SU-DHL-6 (cell line): ENCODE results near the gene RPS27L.

ENCODE experiments used
- H2AFZ ChIP-seq: fragments of 200-600 bp; sonication (generic); 2 replicates; pipeline ENCODE4 v1.6.1; 2014; ENCODE audit warnings: low read depth, mild to moderate bottlenecking, moderate library complexity, mixed read lengths, antibody characterized with exemption, low read length; ENCODE audit not compliant: severe bottlenecking
- H3F3A ChIP-seq: fragments of 200-600 bp; shearing (Covaris generic); 2 replicates; pipeline ENCODE4 v1.6.0; 2016; ENCODE audit warnings: antibody characterized with exemption, mild to moderate bottlenecking; ENCODE audit not compliant: insufficient read depth
- H3K27ac ChIP-seq: fragments of 200-600 bp; sonication (generic); 2 replicates; pipeline ENCODE4 v1.5.1; 2016; ENCODE audit warnings: low read depth, mild to moderate bottlenecking, low read length, moderate library complexity, mixed read lengths
- H3K27me3 ChIP-seq: fragments of 200-600 bp; sonication (generic), shearing (Covaris generic); 2 replicates; pipeline ENCODE4 v1.6.0; 2014; ENCODE audit warnings: mild to moderate bottlenecking, low read length
- H3K36me3 ChIP-seq: fragments of 200-600 bp; sonication (generic); 2 replicates; pipeline ENCODE4 v1.6.1; 2014; ENCODE audit warnings: mild to moderate bottlenecking, low read length, mixed read lengths
- H3K4me2 ChIP-seq: fragments of 300-600, 200-600 bp; shearing (Covaris generic), sonication (generic); 2 replicates; pipeline ENCODE4 v1.6.0; 2014; ENCODE audit warnings: low read length, low read depth, mild to moderate bottlenecking; ENCODE audit not compliant: poor library complexity, severe bottlenecking
- H3K4me3 ChIP-seq: fragments of 200-600 bp; sonication (generic); 2 replicates; pipeline ENCODE4 v1.5.1; 2014; ENCODE audit warnings: antibody characterized with exemption, low read length, mild to moderate bottlenecking, mixed read lengths; ENCODE audit not compliant: insufficient read depth, poor library complexity, severe bottlenecking
- H3K79me2 ChIP-seq: fragments of 200-600 bp; sonication (generic); 2 replicates; pipeline ENCODE4 v1.6.1; 2014; ENCODE audit warnings: mild to moderate bottlenecking, low read length, moderate library complexity; ENCODE audit not compliant: insufficient read depth
- H3K9ac ChIP-seq: fragments of 200-600 bp; sonication (generic); 2 replicates; pipeline ENCODE4 v1.7.0; 2014; ENCODE audit warnings: mild to moderate bottlenecking, low read length
- H3K9me2 ChIP-seq: fragments of 200-600 bp; sonication (generic); replicated peaks from 2 replicates; pipeline ENCODE4 v1.6.1; 2014; ENCODE audit warnings: low read length; ENCODE audit not compliant: insufficient read depth
- H3K9me3 ChIP-seq: fragments of 200-600 bp; sonication (generic); 2 replicates; pipeline ENCODE4 v1.6.1; 2014; ENCODE audit warnings: low read length, mixed read lengths; ENCODE audit not compliant: insufficient read depth
- H4K20me1 ChIP-seq: fragments of 200-600 bp; sonication (generic); 2 replicates; pipeline ENCODE4 v1.6.1; 2014; ENCODE audit warnings: low read depth, mild to moderate bottlenecking, antibody characterized with exemption, low read length, moderate library complexity, mixed read lengths
- CTCF ChIP-seq: fragments of 200-600 bp; sonication (generic); IDR thresholded peaks from one replicate; pipeline ENCODE4 v1.5.1; 2017; ENCODE audit warnings: antibody characterized with exemption, mild to moderate bottlenecking, low read length, moderate library complexity; ENCODE audit not compliant: insufficient read depth, poor library complexity, severe bottlenecking
- EZH2phosphoT487 ChIP-seq: fragments of 200-600 bp; sonication (generic), shearing (Covaris generic); conservative IDR thresholded peaks from 2 replicates; pipeline ENCODE4 v1.6.1; 2018; ENCODE audit warnings: mild to moderate bottlenecking, antibody characterized with exemption, low read length, moderate library complexity, mixed read lengths

The RPS27L gene

GRCh38 chr15:63188926-63189871 is 31.9 kb upstream of the RPS27L start, which contains the start of gene RAB8B:
Gene RAB8B, plus strand, starts transcription at chr15:63189606. Its CDS starts 19 bp downstream, at chr15:63189625.
- no peaks in the 10 kb centered on the region for H3K27me3 ChIP-seq
- H3K79me2 ChIP-seq, result peaks cover 46% of the 10 kb centered on the region
- H3K27ac ChIP-seq, result peak within 1 kb of the TSS; percentile 97
- no peaks in the 10 kb centered on the region for H3K9me2 ChIP-seq
- no peaks in the 10 kb centered on the region for H3K9me3 ChIP-seq
- H3K36me3 ChIP-seq, result no peaks in the 10 kb centered on the region
- peak within 1 kb of the TSS; percentile 96 for H3K4me2 ChIP-seq
- H4K20me1 ChIP-seq, result no peaks in the 10 kb centered on the region
- peak within 1 kb of the TSS; percentile 90 for H3K4me3 ChIP-seq
- peak within 1 kb of the TSS; percentile 92 for H3K9ac ChIP-seq
- H2AFZ ChIP-seq, result peak within 1 kb of the TSS; percentile 84
- peaks cover 27% of the 10 kb centered on the region for H3F3A ChIP-seq
- TF ChIP-seq EZH2phosphoT487 (no peak), CTCF (no peak)

- Histone ChIP-seq H3F3A (peaks cover 27% of the 10 kb centered on the region), H4K20me1 (no peaks in the 10 kb centered on the region), H3K9ac (peak overlapping the region; percentile 92), H3K9me3 (no peaks in the 10 kb centered on the region), H2AFZ (peak overlapping the region; percentile 84), H3K27ac (no peak overlapping the region), H3K27me3 (no peaks in the 10 kb centered on the region), H3K36me3 (no peaks in the 10 kb centered on the region), H3K9me2 (no peaks in the 10 kb centered on the region), H3K79me2 (peaks cover 37% of the 10 kb centered on the region), H3K4me3 (peak overlapping the region; percentile 90), H3K4me2 (peak overlapping the region; percentile 82)
- TF ChIP-seq EZH2phosphoT487 (no peak), CTCF (no peak)
These were observed 31.1 kb upstream of the RPS27L start for GRCh38 chr15:63188247-63188925.

- Histone ChIP-seq H3K9me2 (no peaks in the 10 kb centered on the region), H3F3A (peaks cover 27% of the 10 kb centered on the region), H3K27ac (no peak overlapping the region), H3K4me3 (no peak overlapping the region), H3K79me2 (peaks cover 31% of the 10 kb centered on the region), H3K9ac (no peak overlapping the region), H2AFZ (no peak overlapping the region), H3K27me3 (no peaks in the 10 kb centered on the region), H4K20me1 (no peaks in the 10 kb centered on the region), H3K4me2 (no peak overlapping the region), H3K36me3 (no peaks in the 10 kb centered on the region), H3K9me3 (no peaks in the 10 kb centered on the region)
- TF ChIP-seq EZH2phosphoT487 (no peak), CTCF (no peak)
These were observed 30.4 kb upstream of the RPS27L start for GRCh38 chr15:63187589-63188226.
